C4-2B (cell line): ENCODE measurements around the gene PIPOX.

ENCODE experiments used
- ZFX ChIP-seq: fragments of 450-650 bp; IDR thresholded peaks from 2 replicates; pipeline ENCODE4 v1.6.1; 2017
- TF ChIP-seq, protein P1 (sequence below): fragments of 450-650 bp; conservative IDR thresholded peaks from 2 replicates; pipeline ENCODE4 v1.5.1; 2017; ENCODE audit warnings: mild to moderate bottlenecking

GRCh38 chr17:29005936-29006511 is 36.9 kb upstream of the PIPOX start, which contains the start of gene SEZ6:
- TF ChIP-seq, protein P1, sequence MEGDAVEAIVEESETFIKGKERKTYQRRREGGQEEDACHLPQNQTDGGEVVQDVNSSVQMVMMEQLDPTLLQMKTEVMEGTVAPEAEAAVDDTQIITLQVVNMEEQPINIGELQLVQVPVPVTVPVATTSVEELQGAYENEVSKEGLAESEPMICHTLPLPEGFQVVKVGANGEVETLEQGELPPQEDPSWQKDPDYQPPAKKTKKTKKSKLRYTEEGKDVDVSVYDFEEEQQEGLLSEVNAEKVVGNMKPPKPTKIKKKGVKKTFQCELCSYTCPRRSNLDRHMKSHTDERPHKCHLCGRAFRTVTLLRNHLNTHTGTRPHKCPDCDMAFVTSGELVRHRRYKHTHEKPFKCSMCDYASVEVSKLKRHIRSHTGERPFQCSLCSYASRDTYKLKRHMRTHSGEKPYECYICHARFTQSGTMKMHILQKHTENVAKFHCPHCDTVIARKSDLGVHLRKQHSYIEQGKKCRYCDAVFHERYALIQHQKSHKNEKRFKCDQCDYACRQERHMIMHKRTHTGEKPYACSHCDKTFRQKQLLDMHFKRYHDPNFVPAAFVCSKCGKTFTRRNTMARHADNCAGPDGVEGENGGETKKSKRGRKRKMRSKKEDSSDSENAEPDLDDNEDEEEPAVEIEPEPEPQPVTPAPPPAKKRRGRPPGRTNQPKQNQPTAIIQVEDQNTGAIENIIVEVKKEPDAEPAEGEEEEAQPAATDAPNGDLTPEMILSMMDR = no peak
- no peak for TF ChIP-seq ZFX
